NOMO-1 treated with DMSO at 0.1 percent for 48 hours (cell line): ENCODE data around the gene PTPRD.

Experiments
- DNase-seq: peaks from one replicate; lab custom pipeline; 2025; ENCODE audit not compliant: unreplicated experiment; lab: John Stamatoyannopoulos, UW

Gene PTPRD

GRCh38 chr9:9645006-9645405 lies 967.8 kb downstream of the PTPRD start:
- DNase-seq = no peak

GRCh38 chr9:9631284-9631683 lies 981.5 kb downstream of the PTPRD start:
- no peak for DNase-seq

GRCh38 chr9:9625248-9625647 lies 987.6 kb downstream of the PTPRD start:
- no peak for DNase-seq

- no peak for DNase-seq
Measured at GRCh38 chr9:9623506-9623905, 989.3 kb downstream of the PTPRD start.

DNA sequence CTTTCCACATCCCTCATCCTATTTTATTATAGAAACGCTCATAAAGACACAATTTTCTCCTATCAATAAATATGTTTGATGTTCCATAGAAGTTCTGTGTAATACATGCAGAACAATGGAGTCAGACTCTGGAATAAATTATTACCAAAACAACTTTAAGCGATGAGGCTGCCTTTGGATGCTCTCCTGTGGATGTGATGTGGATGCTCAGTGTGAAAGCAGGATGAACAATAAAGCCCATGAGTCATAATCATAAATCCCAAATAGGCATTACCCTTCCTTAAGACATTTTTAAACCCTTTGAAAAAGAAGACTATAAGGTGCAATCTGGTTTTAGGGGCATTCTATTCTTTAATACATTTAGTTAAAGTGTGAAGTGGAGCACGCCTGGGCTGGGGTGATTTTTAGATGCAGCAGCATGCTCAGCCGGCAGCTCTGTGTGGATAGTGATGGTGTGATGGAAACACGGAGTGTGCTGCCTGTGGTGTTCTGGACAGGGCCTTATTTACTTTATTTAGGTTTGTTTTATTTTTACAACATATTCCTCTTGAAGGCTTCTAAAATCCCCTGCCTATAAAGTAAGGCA lies 991.4 kb downstream of the PTPRD start:
- DNase-seq = no peak

DNA sequence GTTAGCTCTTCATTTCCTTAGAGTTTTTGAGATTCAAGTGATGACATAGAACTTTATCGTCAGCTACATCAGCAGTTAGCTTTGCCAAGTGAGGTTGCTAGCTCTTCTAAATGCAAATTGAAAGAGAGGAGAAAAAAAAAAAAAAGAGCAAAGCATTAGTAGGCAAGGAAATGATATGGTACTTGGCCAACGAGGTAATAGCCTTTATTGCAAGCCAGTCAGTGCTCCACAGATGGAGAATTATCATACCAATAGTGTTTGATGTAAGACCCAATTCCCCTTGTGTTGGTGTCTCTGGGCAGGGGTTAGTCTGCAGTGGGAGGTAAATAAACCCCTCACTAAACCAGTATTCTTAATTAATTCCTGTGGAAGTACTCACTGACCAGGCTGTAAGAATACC lies 992.1 kb downstream of the PTPRD start:
- no peak for DNase-seq

GRCh38 chr9:9615086-9615485 lies 997.7 kb downstream of the PTPRD start:
- DNase-seq = no peak

DNA sequence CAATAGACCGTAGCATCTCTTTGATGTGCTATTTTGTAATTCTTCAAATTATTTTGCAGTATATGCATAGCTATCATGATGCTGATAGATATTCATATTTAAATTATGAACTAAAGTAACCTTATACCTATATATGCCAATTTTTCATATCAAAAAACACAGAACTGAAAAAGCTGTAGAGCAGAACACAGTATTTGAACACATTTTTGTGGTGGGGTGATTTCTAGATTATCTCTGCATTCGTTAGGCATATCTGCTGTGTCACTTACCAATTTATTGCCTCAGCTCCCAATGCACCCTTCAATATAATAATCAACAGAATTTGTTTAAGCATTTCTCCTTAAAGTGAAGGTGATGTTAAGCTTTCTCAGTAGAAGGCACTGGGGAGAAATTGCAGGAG lies 998.2 kb downstream of the PTPRD start:
- DNase-seq = no peak

DNA sequence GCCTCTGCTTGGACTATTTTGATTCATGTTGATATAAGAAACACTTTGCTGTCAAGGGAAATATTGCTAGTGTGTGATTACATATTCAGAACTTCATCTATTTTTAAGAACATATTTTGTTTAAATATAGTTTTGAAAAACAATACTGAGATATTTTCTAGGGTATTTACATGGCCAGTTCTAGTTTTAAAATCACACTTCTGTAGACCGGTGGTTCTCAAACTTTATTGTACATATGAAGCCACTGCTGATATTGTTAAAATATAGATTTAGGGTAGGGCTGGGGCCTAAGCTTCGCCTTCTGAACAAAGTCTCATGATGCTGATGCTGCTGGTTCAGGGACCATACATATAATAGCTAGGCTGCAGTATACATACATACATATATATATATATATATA lies 1000.0 kb downstream of the PTPRD start:
- no peak for DNase-seq

GRCh38 chr9:9612270-9612669 lies 1000.5 kb downstream of the PTPRD start:
- no peak for DNase-seq

- no peak for DNase-seq
Measured at GRCh38 chr9:9605681-9606080, 1007.1 kb downstream of the PTPRD start.

GRCh38 chr9:9603345-9603744 lies 1009.5 kb downstream of the PTPRD start:
- DNase-seq = no peak

DNA sequence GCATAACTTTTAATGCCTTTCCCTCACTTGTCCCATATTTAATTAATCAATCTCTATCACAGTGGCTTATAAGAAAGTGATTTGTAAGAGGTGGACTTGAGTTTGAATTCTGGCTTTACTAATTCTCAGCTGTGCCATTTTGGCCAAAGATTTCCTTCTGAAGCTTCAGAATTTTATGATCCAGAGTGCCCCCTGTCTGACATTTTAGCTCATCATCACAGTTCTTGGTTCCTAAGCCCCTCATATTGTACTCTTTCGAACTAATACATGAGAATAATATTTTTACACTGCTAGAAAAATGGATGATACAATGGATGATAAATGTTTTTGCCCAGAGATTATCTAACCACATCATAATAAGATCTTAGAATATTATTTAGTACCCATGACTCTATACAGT lies 1014.1 kb downstream of the PTPRD start:
- no peak for DNase-seq

DNA sequence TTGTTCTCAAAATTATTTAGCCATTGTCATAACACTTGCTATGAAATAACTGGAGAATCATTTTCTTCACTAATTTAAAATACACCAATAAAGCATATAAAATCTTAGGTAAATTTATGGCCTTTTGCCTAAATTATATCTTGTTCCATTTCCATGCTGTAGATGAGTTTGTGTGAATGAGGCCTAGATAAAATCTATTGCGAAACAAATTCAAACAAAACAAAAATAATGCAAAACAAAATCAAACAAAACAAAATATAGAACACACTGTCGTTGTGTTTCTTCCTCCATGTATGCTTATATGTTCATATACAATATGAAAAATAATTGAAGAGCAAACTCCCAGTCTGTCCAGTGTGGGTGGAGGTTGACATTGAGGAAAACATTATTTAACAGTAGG lies 1020.7 kb downstream of the PTPRD start:
- DNase-seq = no peak

DNA sequence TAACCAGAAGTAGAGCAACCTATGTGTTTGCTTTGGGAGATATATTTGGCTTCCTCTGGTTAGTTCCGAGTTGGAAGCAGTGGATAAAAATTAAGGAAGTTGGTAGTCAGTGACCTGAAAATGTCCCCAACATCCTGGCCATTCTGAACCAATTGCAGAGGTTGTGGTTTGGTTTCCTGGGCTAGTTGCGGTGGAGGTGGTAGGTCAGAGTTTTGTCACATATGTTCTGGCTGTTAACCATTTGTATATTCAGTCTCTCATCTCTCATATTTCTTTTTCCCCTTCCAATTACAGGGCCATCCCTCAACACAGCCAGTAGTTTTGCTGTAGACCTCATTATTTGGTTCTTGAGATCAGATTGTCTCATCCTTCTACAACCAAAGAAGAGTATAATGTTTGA lies 1026.9 kb downstream of the PTPRD start:
- no peak for DNase-seq

- DNase-seq = no peak
Measured at GRCh38 chr9:9574080-9574479, 1038.7 kb downstream of the PTPRD start.

DNA sequence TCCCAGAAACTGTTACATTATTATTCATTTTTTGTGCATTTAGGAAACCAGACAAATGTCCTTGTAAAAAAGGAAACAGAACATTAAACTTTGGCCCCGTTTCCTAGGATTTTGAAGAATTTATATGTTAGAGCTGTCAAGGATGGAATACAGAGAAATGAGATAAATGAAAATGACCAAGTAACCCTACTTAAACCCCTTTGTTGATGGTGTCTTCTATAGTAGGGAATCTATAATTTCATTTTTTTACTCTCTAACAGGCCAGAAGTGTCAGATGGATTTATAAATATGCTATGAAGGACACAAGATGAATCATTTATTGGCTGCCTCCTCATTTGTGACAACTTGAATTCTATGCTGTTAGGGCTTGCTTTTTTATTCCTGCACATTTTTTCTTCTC lies 1047.1 kb downstream of the PTPRD start:
- DNase-seq = no peak

DNA sequence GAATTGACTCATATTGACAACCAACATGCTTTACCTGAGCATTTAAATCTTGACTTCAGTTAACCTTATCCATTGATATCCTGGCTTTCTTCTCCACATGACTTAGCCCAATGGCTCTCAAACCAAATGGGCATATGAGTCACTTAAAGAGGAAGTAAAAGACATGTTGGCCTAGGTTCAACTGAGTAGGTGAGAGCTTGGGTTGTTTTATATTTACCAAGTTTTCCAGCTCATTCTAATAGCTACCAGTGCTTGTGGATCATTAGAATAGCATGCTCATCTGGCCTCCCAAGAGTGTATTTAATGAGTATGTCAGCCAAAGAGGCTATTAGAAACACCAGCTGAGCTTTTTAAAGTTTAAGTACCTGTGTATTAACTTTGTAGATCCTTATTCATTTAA lies 1049.0 kb downstream of the PTPRD start:
- no peak for DNase-seq

- no peak for DNase-seq
Measured at GRCh38 chr9:9560382-9561035, 1052.3 kb downstream of the PTPRD start.

DNA sequence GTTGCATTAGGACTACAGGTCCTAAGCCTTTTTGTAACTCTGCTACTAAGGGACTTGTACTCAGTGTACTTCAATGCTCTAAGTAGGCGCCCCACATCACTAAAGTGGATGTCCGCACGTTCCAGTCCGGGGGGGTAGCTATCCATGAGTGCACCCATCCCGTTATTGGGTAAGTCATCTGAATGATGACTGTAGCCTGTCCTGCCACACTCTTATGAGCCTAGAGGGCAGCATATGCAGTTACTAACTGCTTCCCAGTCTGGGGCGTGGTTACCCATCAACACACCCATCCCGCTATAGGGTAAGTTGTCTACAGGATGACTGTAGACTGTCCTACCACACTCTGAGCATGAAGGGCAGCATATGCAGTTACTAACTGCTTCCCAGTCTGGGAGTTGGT lies 1053.9 kb downstream of the PTPRD start:
- DNase-seq = no peak

GRCh38 chr9:9557804-9558334 lies 1054.9 kb downstream of the PTPRD start:
- DNase-seq = no peak

GRCh38 chr9:9556865-9557803 lies 1055.7 kb downstream of the PTPRD start:
- DNase-seq = no peak
